GM18858 (cell line): ENCODE results near the gene FRMD8.

Source experiments
- ATAC-seq: cut with Tn5 transposase; IDR thresholded peaks from one replicate; pipeline ENCODE4 v1.9.1; 2021; ENCODE audit not compliant: unreplicated experiment

The FRMD8 gene

GRCh38 chr11:65386307-65387140 is at the start of gene FRMD8:
Gene FRMD8, plus strand, starts transcription at chr11:65386637. Its CDS starts 400 bp downstream, at chr11:65387037.
- ATAC-seq, result no peak

GRCh38 chr11:65338676-65339075 is 47.8 kb upstream of the FRMD8 start:
- ATAC-seq, result no peak

GRCh38 chr11:65340226-65340625 is 46.2 kb upstream of the FRMD8 start:
- ATAC-seq, result no peak

- ATAC-seq, result no peak
Measured at GRCh38 chr11:65341856-65342255, 44.6 kb upstream of the FRMD8 start.

GRCh38 chr11:65351511-65351910 is 34.9 kb upstream of the FRMD8 start:
- no peak for ATAC-seq

- no peak for ATAC-seq
Measured at GRCh38 chr11:65352783-65353182, 33.7 kb upstream of the FRMD8 start.

- ATAC-seq, result no peak
Measured at GRCh38 chr11:65353376-65353775, 33.1 kb upstream of the FRMD8 start.

- no peak for ATAC-seq
Measured at GRCh38 chr11:65353900-65354264, 32.6 kb upstream of the FRMD8 start.

- ATAC-seq, result peak; percentile 52
Measured at GRCh38 chr11:65354265-65355012, 32.0 kb upstream of the FRMD8 start, which contains the start of gene TIGD3. Gene TIGD3, plus strand, starts transcription at chr11:65354751. Its CDS starts 1,058 bp downstream, at chr11:65355809.

GRCh38 chr11:65355013-65355775 is 31.2 kb upstream of the FRMD8 start:
- peak; percentile 5 for ATAC-seq

- no peak for ATAC-seq
Measured at GRCh38 chr11:65355776-65356393, 30.6 kb upstream of the FRMD8 start.

- ATAC-seq, result no peak
Measured at GRCh38 chr11:65356394-65356972, 30.0 kb upstream of the FRMD8 start.

GRCh38 chr11:65357856-65358356 is 28.5 kb upstream of the FRMD8 start:
- ATAC-seq, result no peak

- no peak for ATAC-seq
Measured at GRCh38 chr11:65362320-65362931, 24.0 kb upstream of the FRMD8 start.

GRCh38 chr11:65362966-65363365 is 23.5 kb upstream of the FRMD8 start:
- ATAC-seq, result no peak

- no peak for ATAC-seq
Measured at GRCh38 chr11:65363770-65364169, 22.7 kb upstream of the FRMD8 start.

- ATAC-seq, result no peak
Measured at GRCh38 chr11:65366340-65366773, 20.1 kb upstream of the FRMD8 start.

GRCh38 chr11:65370659-65371049 is 15.8 kb upstream of the FRMD8 start:
- no peak for ATAC-seq

GRCh38 chr11:65373839-65374580 is 12.4 kb upstream of the FRMD8 start:
- ATAC-seq, result no peak
